Head of caudate nucleus (tissue), 42 donors: ENCODE measurements around the gene CDH4.

Source experiments
- DNase-seq, 42 donors: peaks; one replicate each; pipeline versions ENCODE4 v3.0.0 to v3.0.0-alpha.2; 2020 to 2021; ENCODE audit warnings: mixed read lengths in 7 of 42
- intact Hi-C: fragments of 100-400 bp; cut with DNase I; formaldehyde crosslinking; loops from one replicate; pipeline ENCODE4 v1.15.0; 2022

The CDH4 gene

GRCh38 chr20:61525781-61526431, 273.8 kb downstream of the CDH4 start:
- intact Hi-C loops: no loop called here
- DNase-seq: no peak

GRCh38 chr20:61526907-61527306, 274.8 kb downstream of the CDH4 start:
- peak in 2 of 42 donors; percentile 17 to 37 for DNase-seq
- intact Hi-C loops: no loop called here

GRCh38 chr20:61527626-61528025, 275.6 kb downstream of the CDH4 start:
- DNase-seq: no peak
- intact Hi-C loops: no loop called here

GRCh38 chr20:61528591-61528990, 276.5 kb downstream of the CDH4 start:
- no peak for DNase-seq
- intact Hi-C loops: no loop called here

GRCh38 chr20:61529354-61529753, 277.3 kb downstream of the CDH4 start:
- no peak for DNase-seq
- intact Hi-C loops: no loop called here

- intact Hi-C loops: no loop called here
- no peak for DNase-seq
These were observed 279.7 kb downstream of the CDH4 start for GRCh38 chr20:61531553-61532345.

- no peak for DNase-seq
- intact Hi-C loops: no loop called here
These were observed 280.7 kb downstream of the CDH4 start for GRCh38 chr20:61532736-61533135.

- DNase-seq: no peak
- intact Hi-C loops: no loop called here
These were observed 281.2 kb downstream of the CDH4 start for GRCh38 chr20:61533231-61533631.

GRCh38 chr20:61534346-61534745, 282.3 kb downstream of the CDH4 start:
- DNase-seq: no peak
- intact Hi-C loops: no loop called here

- no peak for DNase-seq
- intact Hi-C loops: no loop called here
These were observed 283.0 kb downstream of the CDH4 start for GRCh38 chr20:61535091-61535490.

GRCh38 chr20:61535536-61535935, 283.5 kb downstream of the CDH4 start:
- intact Hi-C loops: no loop called here
- no peak for DNase-seq

- intact Hi-C loops: no loop called here
- DNase-seq: no peak
These were observed 283.9 kb downstream of the CDH4 start for GRCh38 chr20:61535956-61536355.

- intact Hi-C loops: no loop called here
- DNase-seq: no peak
These were observed 284.6 kb downstream of the CDH4 start for GRCh38 chr20:61536671-61537070.

- DNase-seq: no peak
These were observed 285.4 kb downstream of the CDH4 start for GRCh38 chr20:61537239-61538182.

GRCh38 chr20:61538183-61538942, 286.3 kb downstream of the CDH4 start:
- no peak for DNase-seq
- intact Hi-C loops: no loop called here

More at GRCh38 chr20:61537239-61538182, 285.4 kb downstream of the CDH4 start:
- intact Hi-C loops: no loop called here

GRCh38 chr20:61538943-61539265, 286.8 kb downstream of the CDH4 start:
- intact Hi-C loops: no loop called here
- DNase-seq: no peak

- no peak for DNase-seq
- intact Hi-C loops: no loop called here
These were observed 287.8 kb downstream of the CDH4 start for GRCh38 chr20:61539706-61540360.

GRCh38 chr20:61541537-61541936, 289.5 kb downstream of the CDH4 start:
- no peak for DNase-seq
- intact Hi-C loops: no loop called here

GRCh38 chr20:61543086-61543485, 291.0 kb downstream of the CDH4 start:
- intact Hi-C loops: no loop called here
- DNase-seq: no peak
